Measurements from ENCODE around the gene LRRN3. TPM values are rescaled to one million over a fixed set of nuclear protein-coding genes. Genes with fewer than 3 reads are reported as not detected.
"Not testable (repeated sequence)": the region's sequence is repeated elsewhere in the genome, so short reads cannot be mapped to it uniquely, and the experiment has no call there.

Gene LRRN3
- total RNA-seq, 1 donor from 2014 or later, result 6.3 TPM

- Mint-ChIP-seq H3K4me1 (ENCODE audit: low read depth, unreplicated experiment) (no peaks in the 10 kb centered on the region), H3K27ac (ENCODE audit: unreplicated experiment) (no peak overlapping the region), H3K27me3 (ENCODE audit: unreplicated experiment) (peaks cover 1% of the 10 kb centered on the region), H3K9me3 (ENCODE audit: unreplicated experiment) (peaks cover 6% of the 10 kb centered on the region), H3K36me3 (ENCODE audit: unreplicated experiment) (peaks cover 15% of the 10 kb centered on the region), H3K4me3 (ENCODE audit: unreplicated experiment) (no peak overlapping the region)
- no peak for DNase-seq
- TF ChIP-seq CTCF (IDR thresholded peaks at IDR 0.05; ENCODE audit: partially characterized antibody, unreplicated experiment), result no peak
Observed at GRCh38 chr7:111067682-111068081, 23.2 kb upstream of the LRRN3 start.

GRCh38 chr7:111068618-111069017 is 22.3 kb upstream of the LRRN3 start:
- peaks cover 1% of the 10 kb centered on the region for H3K4me1 Mint-ChIP-seq (ENCODE audit: low read depth, unreplicated experiment)
- TF ChIP-seq CTCF (IDR thresholded peaks at IDR 0.05; ENCODE audit: partially characterized antibody, unreplicated experiment), result no peak
- H3K27ac Mint-ChIP-seq (ENCODE audit: unreplicated experiment), result no peak overlapping the region
- no peak for DNase-seq
- peaks cover 10% of the 10 kb centered on the region for H3K36me3 Mint-ChIP-seq (ENCODE audit: unreplicated experiment)
- H3K9me3 Mint-ChIP-seq (ENCODE audit: unreplicated experiment), result peaks cover 3% of the 10 kb centered on the region
- no peak overlapping the region for H3K4me3 Mint-ChIP-seq (ENCODE audit: unreplicated experiment)
- H3K27me3 Mint-ChIP-seq (ENCODE audit: unreplicated experiment), result no peaks in the 10 kb centered on the region

DNA sequence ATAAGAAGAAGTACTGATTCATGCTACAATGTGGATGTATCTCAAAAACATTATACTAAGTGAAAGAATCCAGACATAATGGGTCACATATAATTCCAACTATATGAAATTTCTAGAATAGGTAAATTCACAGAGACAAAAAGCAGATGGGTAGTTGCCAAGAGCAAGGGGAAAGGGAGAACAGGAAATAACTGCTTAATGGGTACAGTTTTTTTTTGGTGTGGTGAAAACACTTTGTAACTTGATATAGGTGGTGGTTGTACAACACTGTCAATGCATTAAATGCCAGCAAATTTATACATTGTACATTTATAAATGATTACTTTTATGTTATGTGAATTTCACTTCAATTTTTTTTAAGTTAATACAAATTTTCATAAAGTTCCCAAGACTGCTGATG is 19.4 kb upstream of the LRRN3 start:
- Mint-ChIP-seq H3K27me3 (ENCODE audit: unreplicated experiment) (no peaks in the 10 kb centered on the region), H3K4me1 (ENCODE audit: low read depth, unreplicated experiment) (peaks cover 1% of the 10 kb centered on the region), H3K27ac (ENCODE audit: unreplicated experiment) (no peak overlapping the region), H3K36me3 (ENCODE audit: unreplicated experiment) (no peaks in the 10 kb centered on the region), H3K4me3 (ENCODE audit: unreplicated experiment) (no peak overlapping the region), H3K9me3 (ENCODE audit: unreplicated experiment) (no peaks in the 10 kb centered on the region)
- no peak for DNase-seq
- no peak for TF ChIP-seq CTCF (IDR thresholded peaks at IDR 0.05; ENCODE audit: partially characterized antibody, unreplicated experiment)

DNA sequence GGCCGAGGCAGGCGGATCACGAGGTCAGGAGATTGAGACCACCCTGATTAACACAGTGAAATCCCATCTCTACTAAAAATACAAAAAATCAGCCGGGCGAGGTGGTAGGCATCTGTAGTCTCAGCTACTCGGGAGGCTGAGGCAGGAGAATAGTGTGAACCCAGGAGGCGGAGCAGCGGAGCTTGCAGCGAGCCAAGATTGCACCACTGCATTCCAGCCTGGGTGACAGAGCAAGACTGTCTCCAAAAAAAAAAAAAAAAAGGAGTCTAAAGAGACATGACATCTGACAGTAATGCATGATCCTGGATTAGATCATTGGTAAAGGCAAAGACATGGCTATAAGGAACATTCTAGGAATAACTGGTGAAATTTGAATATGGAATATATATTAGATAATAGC is 18.3 kb upstream of the LRRN3 start:
- not testable (repeated sequence) for H3K4me1 Mint-ChIP-seq (ENCODE audit: low read depth, unreplicated experiment); DNase-seq; H3K27me3 Mint-ChIP-seq (ENCODE audit: unreplicated experiment); H3K27ac Mint-ChIP-seq (ENCODE audit: unreplicated experiment); H3K4me3 Mint-ChIP-seq (ENCODE audit: unreplicated experiment); H3K36me3 Mint-ChIP-seq (ENCODE audit: unreplicated experiment); H3K9me3 Mint-ChIP-seq (ENCODE audit: unreplicated experiment)

- Mint-ChIP-seq H3K27me3 (ENCODE audit: unreplicated experiment) (no peaks in the 10 kb centered on the region), H3K4me3 (ENCODE audit: unreplicated experiment) (no peak overlapping the region), H3K9me3 (ENCODE audit: unreplicated experiment) (no peaks in the 10 kb centered on the region), H3K36me3 (ENCODE audit: unreplicated experiment) (no peaks in the 10 kb centered on the region), H3K27ac (ENCODE audit: unreplicated experiment) (no peak overlapping the region), H3K4me1 (ENCODE audit: low read depth, unreplicated experiment) (peaks cover 1% of the 10 kb centered on the region)
- DNase-seq, result no peak
- TF ChIP-seq CTCF (IDR thresholded peaks at IDR 0.05; ENCODE audit: partially characterized antibody, unreplicated experiment), result no peak
Observed at GRCh38 chr7:111074071-111074747, 16.7 kb upstream of the LRRN3 start.

Measured in glutamatergic neuron (in vitro differentiated cells).